Measurements from ENCODE around the gene IFT80. TPM values are rescaled to one million over a fixed set of nuclear protein-coding genes. Genes with fewer than 3 reads are reported as not detected.

The IFT80 gene
- total RNA-seq, 5 donors from 2014 or later (not counting 1 experiment from before 2014, with no cell fraction given) = 22.5 to 34.2 (median 26.4) TPM

DNA sequence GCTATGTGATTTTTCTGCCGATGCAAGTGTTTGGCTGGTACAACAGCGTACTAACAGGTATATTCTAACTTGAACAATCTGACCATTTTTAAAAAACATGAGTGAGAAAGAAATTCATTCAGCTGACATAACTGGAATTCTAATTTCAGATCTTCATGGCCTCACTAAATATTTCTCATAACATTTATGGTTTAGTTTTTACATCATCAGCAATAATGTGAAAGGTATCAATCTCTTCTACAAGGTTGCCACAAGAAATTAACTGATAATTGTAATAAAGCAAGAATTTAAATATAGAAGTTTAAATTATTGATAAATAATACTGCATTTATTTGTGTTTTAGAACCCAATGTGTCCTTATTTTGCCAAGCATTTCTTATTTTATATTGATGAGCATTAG is 179.0 kb downstream of the IFT80 start:
- Histone ChIP-seq H3K27ac (ENCODE audit: low read length) (no peak overlapping the region), H3K36me3 (ENCODE audit: control insufficient read depth in 2 of 2, extremely low read depth in 1 of 2, insufficient read depth in 1 of 2, low read length in 1 of 2) (no peaks in the 10 kb centered on the region), H3K9me3 (no peaks in the 10 kb centered on the region), H3K27me3 (replicated peaks in 1 of 2; ENCODE audit: control insufficient read depth in 2 of 2, extremely low read depth in 1 of 2, insufficient read depth in 2 of 2, low read length in 1 of 2) (peaks cover 3 to 16% of the 10 kb centered on the region in 2 experiments), H3K4me1 (ENCODE audit: control insufficient read depth in 1 of 2, extremely low read depth in 1 of 2, insufficient read depth in 2 of 2, low read length in 2 of 2) (peaks cover 0 to 9% of the 10 kb centered on the region in 2 experiments), H3K4me3 (ENCODE audit: control insufficient read depth in 1 of 2, extremely low read depth in 1 of 2, low read length in 1 of 2) (no peak overlapping the region)
- H3K36me3 Mint-ChIP-seq = no peaks in the 10 kb centered on the region
- peaks cover 5 to 13% (median 13%) of the 10 kb centered on the region in 3 donors for H3K4me1 Mint-ChIP-seq
- ChIA-PET CTCF (no interaction called here), POLR2A (no interaction called here)
- no peak overlapping the region for H3K27ac Mint-ChIP-seq
- H3K9me3 Mint-ChIP-seq = no peaks in the 10 kb centered on the region
- H3K27me3 Mint-ChIP-seq = peaks cover 47 to 55% of the 10 kb centered on the region in 2 donors
- ATAC-seq (replicated peaks in 1 of 4) (no peak), DNase-seq (no peak)
- H3K4me3 Mint-ChIP-seq = no peak overlapping the region
- WGBS (ENCODE audit: insufficient coverage) = no CpG with 5 or more reads among the region's 2 CpGs

DNA sequence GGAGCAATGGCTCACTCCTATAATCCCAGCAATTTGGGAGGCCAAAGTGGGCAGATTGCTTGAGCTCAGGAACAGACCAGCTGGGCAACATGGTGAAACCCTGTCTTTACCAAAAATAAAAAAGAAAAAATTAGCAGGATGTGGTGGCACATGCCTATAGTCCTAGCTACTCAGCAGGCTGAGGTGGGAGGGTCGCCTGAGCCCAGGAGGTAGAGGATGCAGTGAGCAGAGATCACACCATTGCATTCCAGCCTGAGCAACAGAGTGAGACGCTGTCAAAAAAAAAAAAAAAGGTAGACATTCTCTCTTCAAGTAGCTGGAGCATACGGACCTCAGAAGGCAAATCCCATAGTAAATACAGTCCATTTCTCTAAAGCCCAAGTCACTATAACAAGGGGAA is 180.9 kb downstream of the IFT80 start:
- ATAC-seq (replicated peaks in 1 of 4) (no peak), DNase-seq (no peak)
- ChIA-PET POLR2A (interaction anchor here (0.6 kb wide), 2 partner anchors 33 to 48 kb away, joined by 5 to 7 read pairs; no protein-coding TSS in a partner anchor), CTCF (no interaction called here)
- H3K4me1 Mint-ChIP-seq = no peaks in the 10 kb centered on the region
- H3K27me3 ChIP-seq (replicated peaks in 1 of 2; ENCODE audit: control insufficient read depth in 2 of 2, extremely low read depth in 1 of 2, insufficient read depth in 2 of 2, low read length in 1 of 2) = peaks cover 0 to 2% of the 10 kb centered on the region in 2 experiments
- H3K9me3 Mint-ChIP-seq = no peaks in the 10 kb centered on the region
- H3K36me3 Mint-ChIP-seq = no peaks in the 10 kb centered on the region
- H3K27ac Mint-ChIP-seq = no peak overlapping the region
- H3K4me1 ChIP-seq (ENCODE audit: control insufficient read depth in 1 of 2, extremely low read depth in 1 of 2, insufficient read depth in 2 of 2, low read length in 2 of 2) = no peaks in the 10 kb centered on the region
- H3K9me3 ChIP-seq = no peaks in the 10 kb centered on the region
- H3K27ac ChIP-seq (ENCODE audit: low read length) = no peak overlapping the region
- 63% methylated on average over 1 of the region's 3 CpGs for WGBS (ENCODE audit: insufficient coverage)
- peaks cover 33 to 46% of the 10 kb centered on the region in 2 donors for H3K27me3 Mint-ChIP-seq
- H3K36me3 ChIP-seq (ENCODE audit: control insufficient read depth in 2 of 2, extremely low read depth in 1 of 2, insufficient read depth in 1 of 2, low read length in 1 of 2) = no peaks in the 10 kb centered on the region
- no peak overlapping the region for H3K4me3 Mint-ChIP-seq
- no peak overlapping the region for H3K4me3 ChIP-seq (ENCODE audit: control insufficient read depth in 1 of 2, extremely low read depth in 1 of 2, low read length in 1 of 2)

DNA sequence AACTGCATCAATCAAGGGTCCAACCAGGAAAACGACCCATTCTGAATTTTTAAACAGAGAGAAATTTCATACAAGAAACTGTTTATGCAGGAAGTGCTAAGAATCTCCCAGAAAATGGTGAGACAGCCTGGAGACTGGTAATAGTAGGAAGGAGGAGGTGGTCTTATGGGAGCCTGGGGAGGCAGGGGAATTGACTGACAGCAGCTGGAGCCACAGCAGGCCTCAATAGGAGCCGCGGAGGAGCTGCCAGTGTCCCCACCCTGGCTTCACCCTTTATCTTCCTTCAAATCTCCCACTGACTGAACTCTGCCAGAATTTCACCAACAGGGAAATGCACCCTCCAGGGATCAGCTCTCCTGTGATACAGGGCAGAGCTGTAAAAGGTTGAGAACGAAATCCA is 181.3 kb downstream of the IFT80 start:
- H3K36me3 ChIP-seq (ENCODE audit: control insufficient read depth in 2 of 2, extremely low read depth in 1 of 2, insufficient read depth in 1 of 2, low read length in 1 of 2) = no peaks in the 10 kb centered on the region
- H3K4me1 ChIP-seq (ENCODE audit: control insufficient read depth in 1 of 2, extremely low read depth in 1 of 2, insufficient read depth in 2 of 2, low read length in 2 of 2) = no peaks in the 10 kb centered on the region
- ChIA-PET POLR2A (interaction anchor here in 1 of 2 donors (0.6 kb wide), 1 partner anchor 33 kb away, joined by 7 read pairs; no protein-coding TSS in a partner anchor), CTCF (no interaction called here)
- H3K4me3 Mint-ChIP-seq = no peak overlapping the region
- no peaks in the 10 kb centered on the region for H3K4me1 Mint-ChIP-seq
- H3K36me3 Mint-ChIP-seq = no peaks in the 10 kb centered on the region
- no peaks in the 10 kb centered on the region for H3K9me3 ChIP-seq
- WGBS (ENCODE audit: insufficient coverage) = no CpG with 5 or more reads among the region's 4 CpGs
- no peak overlapping the region for H3K4me3 ChIP-seq (ENCODE audit: control insufficient read depth in 1 of 2, extremely low read depth in 1 of 2, low read length in 1 of 2)
- peaks cover 31 to 44% of the 10 kb centered on the region in 2 donors for H3K27me3 Mint-ChIP-seq
- no peak overlapping the region for H3K27ac ChIP-seq (ENCODE audit: low read length)
- H3K27ac Mint-ChIP-seq = no peak overlapping the region
- no peaks in the 10 kb centered on the region for H3K9me3 Mint-ChIP-seq
- DNase-seq (no peak), ATAC-seq (replicated peaks in 1 of 4) (no peak)
- H3K27me3 ChIP-seq (replicated peaks in 1 of 2; ENCODE audit: control insufficient read depth in 2 of 2, extremely low read depth in 1 of 2, insufficient read depth in 2 of 2, low read length in 1 of 2) = peaks cover 0 to 2% of the 10 kb centered on the region in 2 experiments

DNA sequence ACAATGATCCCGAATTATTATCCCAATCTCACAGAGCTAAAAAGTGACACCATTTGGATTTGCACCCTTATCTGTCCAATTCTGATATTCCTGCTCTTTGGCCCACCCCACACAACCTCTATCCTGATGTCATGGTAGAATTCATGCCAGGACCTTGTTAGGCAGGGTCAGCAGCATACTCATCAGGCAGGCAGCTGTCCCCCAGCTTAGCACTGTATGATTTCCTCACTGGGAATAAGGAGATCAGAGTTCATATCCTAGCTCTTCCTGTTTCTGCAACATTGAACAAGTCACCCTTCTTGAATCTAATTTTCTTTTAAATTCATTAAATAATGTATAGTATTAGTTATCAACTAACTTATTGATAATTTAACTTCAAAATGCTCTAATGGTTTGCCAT is 185.8 kb downstream of the IFT80 start:
- Histone ChIP-seq H3K9me3 (no peaks in the 10 kb centered on the region), H3K27me3 (replicated peaks in 1 of 2; ENCODE audit: control insufficient read depth in 2 of 2, extremely low read depth in 1 of 2, insufficient read depth in 2 of 2, low read length in 1 of 2) (peaks cover 0 to 2% of the 10 kb centered on the region in 2 experiments), H3K27ac (ENCODE audit: low read length) (no peak overlapping the region), H3K4me1 (ENCODE audit: control insufficient read depth in 1 of 2, extremely low read depth in 1 of 2, insufficient read depth in 2 of 2, low read length in 2 of 2) (no peaks in the 10 kb centered on the region), H3K36me3 (ENCODE audit: control insufficient read depth in 2 of 2, extremely low read depth in 1 of 2, insufficient read depth in 1 of 2, low read length in 1 of 2) (no peaks in the 10 kb centered on the region), H3K4me3 (ENCODE audit: control insufficient read depth in 1 of 2, extremely low read depth in 1 of 2, low read length in 1 of 2) (no peak overlapping the region)
- POLR2A ChIA-PET = no interaction called here
- Mint-ChIP-seq H3K4me3 (no peak overlapping the region), H3K36me3 (no peaks in the 10 kb centered on the region), H3K9me3 (no peaks in the 10 kb centered on the region), H3K27ac (no peak overlapping the region), H3K27me3 (peaks cover 25 to 30% of the 10 kb centered on the region in 2 donors), H3K4me1 (no peaks in the 10 kb centered on the region)
- CTCF ChIA-PET = no interaction called here
- DNase-seq = no peak
- WGBS (ENCODE audit: insufficient coverage) = 86% methylated on average over 1 of the region's 1 CpG
- no peak for ATAC-seq (replicated peaks in 1 of 4)

DNA sequence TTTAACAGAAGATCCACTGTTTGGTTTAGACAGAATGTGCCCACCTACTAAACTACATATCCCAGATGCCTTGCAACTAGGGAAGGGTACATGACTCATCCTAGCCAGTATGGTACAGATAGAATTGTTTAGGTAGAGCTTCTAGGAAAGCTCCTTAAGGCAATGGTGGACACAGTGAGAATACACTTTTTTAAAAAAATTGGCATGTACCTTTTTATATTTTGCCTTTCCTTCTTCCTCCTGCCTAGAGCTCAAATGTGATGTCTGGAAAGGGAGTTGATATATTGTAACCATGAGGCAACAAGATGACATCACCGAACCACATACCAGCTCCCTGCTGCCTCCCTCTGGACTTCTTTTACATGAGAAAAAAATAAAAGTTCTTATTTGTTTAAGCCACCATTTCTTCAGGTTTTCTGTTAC is 188.2 kb downstream of the IFT80 start:
- Histone ChIP-seq H3K4me3 (ENCODE audit: control insufficient read depth in 1 of 2, extremely low read depth in 1 of 2, low read length in 1 of 2) (no peak overlapping the region), H3K4me1 (ENCODE audit: control insufficient read depth in 1 of 2, extremely low read depth in 1 of 2, insufficient read depth in 2 of 2, low read length in 2 of 2) (no peaks in the 10 kb centered on the region), H3K9me3 (no peaks in the 10 kb centered on the region), H3K27me3 (replicated peaks in 1 of 2; ENCODE audit: control insufficient read depth in 2 of 2, extremely low read depth in 1 of 2, insufficient read depth in 2 of 2, low read length in 1 of 2) (no peaks in the 10 kb centered on the region), H3K27ac (ENCODE audit: low read length) (no peak overlapping the region), H3K36me3 (ENCODE audit: control insufficient read depth in 2 of 2, extremely low read depth in 1 of 2, insufficient read depth in 1 of 2, low read length in 1 of 2) (no peaks in the 10 kb centered on the region)
- no peaks in the 10 kb centered on the region for H3K36me3 Mint-ChIP-seq
- peaks cover 17 to 22% of the 10 kb centered on the region in 2 donors for H3K27me3 Mint-ChIP-seq
- no peaks in the 10 kb centered on the region for H3K9me3 Mint-ChIP-seq
- POLR2A ChIA-PET = no interaction called here
- CTCF ChIA-PET = no interaction called here
- H3K27ac Mint-ChIP-seq = no peak overlapping the region
- no peak overlapping the region for H3K4me3 Mint-ChIP-seq
- no peak for ATAC-seq (replicated peaks in 1 of 4)
- H3K4me1 Mint-ChIP-seq = no peaks in the 10 kb centered on the region
- no CpG with 5 or more reads among the region's 1 CpG for WGBS (ENCODE audit: insufficient coverage)
- no peak for DNase-seq

DNA sequence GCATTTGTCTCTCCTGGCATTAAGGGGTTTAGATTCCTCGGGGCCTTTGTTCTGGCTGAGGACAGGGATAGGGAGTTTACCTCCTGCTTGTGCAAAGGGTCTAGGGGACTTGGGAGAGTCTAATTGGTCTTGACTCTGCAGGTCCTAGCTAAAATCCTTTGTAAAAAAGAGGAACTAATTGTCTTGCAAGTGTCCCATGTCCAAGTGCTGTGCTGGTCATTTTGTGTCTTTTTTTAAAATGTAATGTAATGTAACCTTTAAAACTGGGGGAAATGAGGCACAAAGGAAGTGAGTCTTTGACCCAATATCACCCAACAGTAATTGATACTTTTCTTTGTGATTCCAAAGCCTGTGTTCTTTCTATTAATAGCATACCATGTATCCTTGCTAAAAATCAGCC is 188.7 kb downstream of the IFT80 start:
- no peaks in the 10 kb centered on the region for H3K9me3 ChIP-seq
- DNase-seq (no peak), ATAC-seq (replicated peaks in 1 of 4) (no peak)
- peaks cover 17 to 22% of the 10 kb centered on the region in 2 donors for H3K27me3 Mint-ChIP-seq
- H3K4me1 ChIP-seq (ENCODE audit: control insufficient read depth in 1 of 2, extremely low read depth in 1 of 2, insufficient read depth in 2 of 2, low read length in 2 of 2) = no peaks in the 10 kb centered on the region
- no peak overlapping the region for H3K27ac Mint-ChIP-seq
- CTCF ChIA-PET = no interaction called here
- no peaks in the 10 kb centered on the region for H3K9me3 Mint-ChIP-seq
- H3K36me3 ChIP-seq (ENCODE audit: control insufficient read depth in 2 of 2, extremely low read depth in 1 of 2, insufficient read depth in 1 of 2, low read length in 1 of 2) = no peaks in the 10 kb centered on the region
- no peak overlapping the region for H3K4me3 Mint-ChIP-seq
- no peaks in the 10 kb centered on the region for H3K27me3 ChIP-seq (replicated peaks in 1 of 2; ENCODE audit: control insufficient read depth in 2 of 2, extremely low read depth in 1 of 2, insufficient read depth in 2 of 2, low read length in 1 of 2)
- no peak overlapping the region for H3K4me3 ChIP-seq (ENCODE audit: control insufficient read depth in 1 of 2, extremely low read depth in 1 of 2, low read length in 1 of 2)
- no peaks in the 10 kb centered on the region for H3K36me3 Mint-ChIP-seq
- H3K4me1 Mint-ChIP-seq = no peaks in the 10 kb centered on the region
- POLR2A ChIA-PET = no interaction called here
- no CpG with 5 or more reads among the region's 1 CpG for WGBS (ENCODE audit: insufficient coverage)
- no peak overlapping the region for H3K27ac ChIP-seq (ENCODE audit: low read length)
